Esophagus muscularis mucosa (tissue), 4 donors: ENCODE data around the gene COMTD1. TPM values are rescaled to one million over a fixed set of nuclear protein-coding genes. Genes with fewer than 3 reads are reported as not detected.

Experiments
- DNase-seq: peaks from one replicate; pipeline ENCODE4 v3.0.0-alpha.2; 2017; ENCODE audit errors: extremely low spot score
- H3K27ac ChIP-seq, 4 donors: fragments of 200-600 bp; sonication (generic); replicated peaks in 1 of 4; 1 replicate in 3 of 4; 2 replicates in 1 of 4; pipeline ENCODE4 v1.5.1; 2016 to 2019; ENCODE audit warnings: mild to moderate bottlenecking in 1 of 4
- H3K27me3 ChIP-seq, 4 donors: fragments of 200-600 bp; sonication (generic); one replicate each; pipeline versions ENCODE4 v1.5.1 to v1.6.0; 2016 to 2019
- H3K36me3 ChIP-seq, 4 donors: fragments of 200-600 bp; sonication (generic); one replicate each; pipeline ENCODE4 v1.5.1; 2016 to 2019
- H3K4me1 ChIP-seq, 4 donors: fragments of 200-600 bp; sonication (generic); one replicate each; pipeline ENCODE4 v1.5.1; 2016 to 2019
- H3K4me3 ChIP-seq, 4 donors: fragments of 200-600 bp; sonication (generic); 1 replicate in 2 of 4; 2 replicates in 2 of 4; pipeline ENCODE4 v1.5.1; 2016 to 2019; ENCODE audit warnings: mild to moderate bottlenecking in 4 of 4, moderate library complexity in 1 of 4
- H3K9me3 ChIP-seq, 4 donors: fragments of 200-600 bp; sonication (generic); 1 replicate in 3 of 4; 2 replicates in 1 of 4; pipeline ENCODE4 v1.5.1; 2016 to 2019
- CTCF ChIP-seq, 3 experiments: fragments of 200-600 bp in 2 of 3; fragments of 450-650 bp in 1 of 3; sonication (generic) in 2 of 3; IDR thresholded peaks; one replicate each; pipeline ENCODE4 v1.5.1; 2017 to 2019; ENCODE audit warnings: antibody characterized with exemption in 3 of 3, mild to moderate bottlenecking in 2 of 3, moderate library complexity in 1 of 3
- EP300 ChIP-seq: sonication (generic); formaldehyde crosslinking; IDR thresholded peaks from one replicate; pipeline ENCODE4 v1.6.1; 2017; ENCODE audit warnings: antibody characterized with exemption
- POLR2A ChIP-seq: fragments of 450-650 bp; IDR thresholded peaks from one replicate; pipeline ENCODE4 v1.6.1; 2017; ENCODE audit warnings: antibody characterized with exemption, moderate library complexity, mild to moderate bottlenecking, low read depth
- POLR2AphosphoS5 ChIP-seq, 2 donors: sonication (generic); formaldehyde crosslinking; IDR thresholded peaks; one replicate each; pipeline ENCODE4 v1.6.1; 2017; ENCODE audit warnings: antibody characterized with exemption in 2 of 2
- WGBS: methylation state at CpG from one replicate; pipeline ENCODE4 v1.1.5; 2018; 5-methylcytosine and 5-hydroxymethylcytosine counted together
- intact Hi-C: fragments of 100-400 bp; cut with DNase I; formaldehyde crosslinking; loops from one replicate; pipeline ENCODE4 v1.15.1; 2023
- total RNA-seq, 4 donors: library from RNA; depleted of rRNA; stranded (reverse); fragments of >200 nt; gene quantifications; one replicate each; pipeline versions ENCODE4 v1.1.0 to v1.2.1, GENCODE V29; 2016

The COMTD1 gene
- total RNA-seq, 4 donors from 2014 or later: 23.7 to 44.5 (median 28.1) TPM

DNA sequence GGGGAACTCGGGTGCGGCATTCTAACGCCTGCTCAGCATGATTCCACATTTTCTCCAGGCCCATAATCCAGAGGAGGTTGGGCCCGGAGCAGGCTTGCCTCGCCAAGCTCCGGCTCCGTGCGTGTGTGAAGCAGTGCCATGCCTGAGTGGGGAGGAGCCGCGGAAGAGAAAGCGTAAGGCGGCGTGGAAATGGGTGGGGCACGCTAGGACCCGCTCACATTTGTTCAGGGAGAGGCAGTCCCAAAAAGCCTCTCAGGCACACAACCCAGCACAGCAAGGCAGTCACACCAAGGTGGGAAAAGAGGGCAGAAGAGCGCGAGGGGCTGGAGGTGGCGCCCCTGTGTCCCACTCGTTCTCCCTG lies 25.9 kb downstream of the COMTD1 start:
- intact Hi-C loops: no loop called here
- no peaks in the 10 kb centered on the region for H3K27me3 ChIP-seq
- no peak for TF ChIP-seq EP300
- TF ChIP-seq CTCF (IDR thresholded peaks at IDR 0.05): no peak
- peak; percentile 28 to 77 for TF ChIP-seq POLR2AphosphoS5 (IDR thresholded peaks at IDR 0.05)
- no peak for TF ChIP-seq POLR2A
- peak overlapping the region; percentile 74 to 99 (median 87) for H3K4me3 ChIP-seq
- no peaks in the 10 kb centered on the region for H3K9me3 ChIP-seq
- peak overlapping the region; percentile 96 to 99 (median 98) for H3K27ac ChIP-seq
- H3K4me1 ChIP-seq: peaks cover 41 to 60% (median 58%) of the 10 kb centered on the region in 4 donors
- 0% methylated on average over 14 of the region's 19 CpGs for WGBS
- peak; percentile 95 for DNase-seq
- peaks cover 15 to 32% (median 26%) of the 10 kb centered on the region in 4 donors for H3K36me3 ChIP-seq

DNA sequence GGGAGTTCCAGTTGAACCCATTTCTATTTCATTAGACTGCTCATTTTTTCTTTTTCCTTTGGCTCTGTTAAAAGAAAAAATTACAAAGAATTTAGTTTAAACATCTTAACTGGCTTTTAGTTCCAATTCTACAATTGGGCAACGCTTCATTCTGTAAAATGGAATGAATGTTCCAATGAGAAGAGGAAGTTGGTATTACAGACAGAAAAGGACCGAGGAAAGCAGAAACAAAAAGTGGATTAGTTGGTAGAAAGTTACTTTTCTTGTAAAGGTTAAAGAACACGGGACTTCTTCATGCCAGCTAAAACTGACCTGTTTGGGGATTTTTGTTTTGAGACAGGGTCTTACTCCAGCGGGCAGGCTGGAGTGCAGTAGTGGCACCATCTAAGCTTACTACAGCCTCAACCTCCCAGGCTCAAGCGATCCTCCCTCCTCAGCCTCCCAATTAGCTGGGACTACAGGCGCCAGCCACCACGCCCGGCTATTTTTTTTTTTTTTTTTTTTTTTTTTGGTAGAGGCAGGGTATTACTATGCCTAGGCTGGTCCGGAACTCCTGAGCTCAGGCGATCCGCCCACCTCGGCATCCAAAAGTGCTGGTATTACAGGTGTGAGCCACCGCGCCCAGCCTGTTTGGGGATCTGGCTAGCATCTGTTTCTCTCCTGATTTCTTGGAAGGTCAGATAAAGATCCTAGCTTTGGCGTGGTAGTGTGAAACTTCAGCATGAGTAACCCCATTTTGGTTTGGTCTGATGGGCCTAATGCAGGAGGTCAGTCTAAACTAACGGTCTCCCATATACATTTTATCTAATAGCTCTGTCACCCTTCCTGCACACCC lies 26.5 kb downstream of the COMTD1 start:
- 78% methylated on average over 16 of the region's 16 CpGs for WGBS
- H3K27me3 ChIP-seq: no peaks in the 10 kb centered on the region
- intact Hi-C loops: no loop called here
- TF ChIP-seq POLR2A (no peak), CTCF (IDR thresholded peaks at IDR 0.05) (no peak), POLR2AphosphoS5 (IDR thresholded peaks at IDR 0.05) (no peak), EP300 (no peak)
- peaks cover 36 to 54% (median 52%) of the 10 kb centered on the region in 4 donors for H3K4me1 ChIP-seq
- no peaks in the 10 kb centered on the region for H3K9me3 ChIP-seq
- DNase-seq: no peak
- H3K27ac ChIP-seq: peak overlapping the region; percentile 96 to 99 (median 98)
- peaks cover 9 to 26% (median 20%) of the 10 kb centered on the region in 4 donors for H3K36me3 ChIP-seq
- H3K4me3 ChIP-seq: peak overlapping the region; percentile 74 to 99 (median 87)

DNA sequence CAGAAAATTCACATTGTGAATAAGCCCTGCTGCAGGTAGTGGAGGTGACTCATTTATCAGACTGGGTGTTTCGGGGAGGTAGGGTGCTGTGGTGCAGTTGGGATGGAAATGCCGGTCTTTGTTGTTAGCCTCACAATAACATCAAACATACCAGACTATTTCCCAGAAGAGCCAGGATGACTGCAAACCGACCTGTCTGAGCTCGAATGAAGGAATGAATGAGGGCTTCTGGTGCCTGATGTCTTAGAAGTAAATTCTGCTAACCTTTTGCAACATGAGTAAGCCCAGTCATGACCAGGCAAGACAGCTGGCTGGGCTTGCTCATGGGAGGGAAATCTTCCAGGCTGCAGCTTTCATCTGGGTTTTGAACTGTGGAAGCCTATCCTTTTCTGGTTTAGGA lies 27.6 kb downstream of the COMTD1 start:
- H3K4me3 ChIP-seq: no peak overlapping the region
- peaks cover 2 to 15% (median 10%) of the 10 kb centered on the region in 4 donors for H3K36me3 ChIP-seq
- intact Hi-C loops: no loop called here
- no peak for DNase-seq
- no peaks in the 10 kb centered on the region for H3K27me3 ChIP-seq
- H3K4me1 ChIP-seq: peaks cover 32 to 49% (median 45%) of the 10 kb centered on the region in 4 donors
- H3K27ac ChIP-seq: peak overlapping the region; percentile 96 to 99 (median 98)
- H3K9me3 ChIP-seq: no peaks in the 10 kb centered on the region
- 54% methylated on average over 4 of the region's 4 CpGs for WGBS
- TF ChIP-seq CTCF (IDR thresholded peaks at IDR 0.05) (no peak), POLR2A (no peak), POLR2AphosphoS5 (IDR thresholded peaks at IDR 0.05) (peak; percentile 16 to 29), EP300 (no peak)

DNA sequence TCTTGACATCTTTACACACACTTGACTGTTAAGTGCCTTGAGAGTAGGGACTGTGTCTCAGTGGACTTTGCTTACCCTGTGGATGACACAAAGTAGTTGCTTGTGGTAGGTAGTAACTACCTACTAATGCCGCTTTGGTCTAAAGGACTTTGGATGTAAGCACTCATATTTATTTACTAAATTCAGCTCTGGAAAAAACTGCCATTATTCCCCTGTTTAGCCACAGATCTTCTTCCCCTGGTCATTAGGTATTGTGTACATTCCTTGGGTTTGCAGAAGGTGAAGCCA lies 28.0 kb downstream of the COMTD1 start:
- intact Hi-C loops: no loop called here
- peaks cover 32 to 49% (median 45%) of the 10 kb centered on the region in 4 donors for H3K4me1 ChIP-seq
- no peaks in the 10 kb centered on the region for H3K27me3 ChIP-seq
- no peaks in the 10 kb centered on the region for H3K9me3 ChIP-seq
- DNase-seq: no peak
- H3K27ac ChIP-seq: peak overlapping the region; percentile 96 to 99 (median 98)
- H3K36me3 ChIP-seq: peaks cover 0 to 11% (median 6%) of the 10 kb centered on the region in 4 donors
- H3K4me3 ChIP-seq: no peak overlapping the region
- 94% methylated on average over 1 of the region's 1 CpG for WGBS
- no peak for TF ChIP-seq POLR2AphosphoS5 (IDR thresholded peaks at IDR 0.05)
- no peak for TF ChIP-seq POLR2A
- no peak for TF ChIP-seq CTCF (IDR thresholded peaks at IDR 0.05)
- no peak for TF ChIP-seq EP300
